ENCODE measurements around the gene WTIP.
"Not testable (repeated sequence)": the region's sequence is repeated elsewhere in the genome, so short reads cannot be mapped to it uniquely, and the experiment has no call there.

WTIP gene

GRCh38 chr19:34457446-34457845 is 24.1 kb upstream of the WTIP start:
- TF ChIP-seq CTCF (IDR thresholded peaks at IDR 0.05; ENCODE audit: low read depth, low read length), result no peak
- DNase-seq (ENCODE audit: extremely low read depth, low read depth), result no peak

- DNase-seq (ENCODE audit: extremely low read depth, low read depth), result no peak
- no peak for TF ChIP-seq CTCF (IDR thresholded peaks at IDR 0.05; ENCODE audit: low read depth, low read length)
Measured at GRCh38 chr19:34458677-34459076, 22.9 kb upstream of the WTIP start.

- DNase-seq (ENCODE audit: extremely low read depth, low read depth), result no peak
- no peak for TF ChIP-seq CTCF (IDR thresholded peaks at IDR 0.05; ENCODE audit: low read depth, low read length)
Measured at GRCh38 chr19:34459614-34460013, 21.9 kb upstream of the WTIP start.

- no peak for DNase-seq (ENCODE audit: extremely low read depth, low read depth)
- TF ChIP-seq CTCF (IDR thresholded peaks at IDR 0.05; ENCODE audit: low read depth, low read length), result no peak
Measured at GRCh38 chr19:34461375-34462100, 20.0 kb upstream of the WTIP start.

- not testable (repeated sequence) for DNase-seq (ENCODE audit: extremely low read depth, low read depth)
Measured at GRCh38 chr19:34464785-34465184, 16.8 kb upstream of the WTIP start.

- TF ChIP-seq CTCF (IDR thresholded peaks at IDR 0.05; ENCODE audit: low read depth, low read length), result no peak
- DNase-seq (ENCODE audit: extremely low read depth, low read depth), result no peak
Measured at GRCh38 chr19:34468409-34468808, 13.1 kb upstream of the WTIP start.

GRCh38 chr19:34469026-34469425 is 12.5 kb upstream of the WTIP start:
- not testable (repeated sequence) for DNase-seq (ENCODE audit: extremely low read depth, low read depth)

- DNase-seq (ENCODE audit: extremely low read depth, low read depth), result no peak
- TF ChIP-seq CTCF (IDR thresholded peaks at IDR 0.05; ENCODE audit: low read depth, low read length), result no peak
Measured at GRCh38 chr19:34471906-34472700, 9.5 kb upstream of the WTIP start.
